ENCODE data around the gene FAM180A. TPM values are rescaled to one million over a fixed set of nuclear protein-coding genes. Genes with fewer than 3 reads are reported as not detected.
A peak's percentile ranks its signal among the peaks of the same experiment; 100 is the strongest.

The FAM180A gene
- total RNA-seq, 2 experiments from 2014 or later: not detected

DNA sequence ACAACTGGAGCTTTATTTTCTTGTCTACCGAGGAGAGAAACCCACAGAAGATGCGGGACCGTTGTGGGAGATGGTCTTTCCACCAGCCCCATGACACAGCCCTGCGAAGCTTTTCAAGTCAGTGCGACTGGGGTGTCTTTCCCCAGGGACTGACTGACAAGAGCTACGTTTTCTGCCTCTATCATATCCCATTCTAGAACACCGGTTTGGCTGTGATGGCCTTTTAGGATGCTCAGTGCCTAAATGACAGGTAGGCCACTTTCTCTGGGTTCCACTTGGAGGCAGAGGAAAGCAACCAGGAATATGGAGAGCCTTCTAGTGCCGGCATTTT is 37.5 kb downstream of the FAM180A start:
- Histone ChIP-seq H3K9me3 (ENCODE audit: low read length) (no peaks in the 10 kb centered on the region), H3K4me3 (ENCODE audit: low read depth, low read length, poor library complexity, severe bottlenecking) (no peak overlapping the region), H3K79me2 (ENCODE audit: insufficient read depth, low read depth, low read length) (no peaks in the 10 kb centered on the region), H2AFZ (ENCODE audit: low read length) (no peak overlapping the region), H3K4me2 (ENCODE audit: low read length) (no peak overlapping the region), H3K9me2 (ENCODE audit: insufficient read depth, low read length) (no peaks in the 10 kb centered on the region), H3K36me3 (ENCODE audit: insufficient read depth, low read length) (no peaks in the 10 kb centered on the region), H3K27ac (ENCODE audit: low read depth, low read length, poor library complexity, severe bottlenecking) (no peak overlapping the region), H3K4me1 (ENCODE audit: insufficient read depth, low read length, poor library complexity, severe bottlenecking) (no peaks in the 10 kb centered on the region), H4K20me1 (ENCODE audit: insufficient read depth, low read length) (no peaks in the 10 kb centered on the region)
- BruUV-seq (replicated peaks): no TSS peak
- no peak for DNase-seq (ENCODE audit: low spot score)
- TF ChIP-seq EZH2phosphoT487 (IDR thresholded peaks at IDR 0.05; ENCODE audit: borderline replicate concordance, low read depth, low read length): no peak
- TF ChIP-seq, protein P1, sequence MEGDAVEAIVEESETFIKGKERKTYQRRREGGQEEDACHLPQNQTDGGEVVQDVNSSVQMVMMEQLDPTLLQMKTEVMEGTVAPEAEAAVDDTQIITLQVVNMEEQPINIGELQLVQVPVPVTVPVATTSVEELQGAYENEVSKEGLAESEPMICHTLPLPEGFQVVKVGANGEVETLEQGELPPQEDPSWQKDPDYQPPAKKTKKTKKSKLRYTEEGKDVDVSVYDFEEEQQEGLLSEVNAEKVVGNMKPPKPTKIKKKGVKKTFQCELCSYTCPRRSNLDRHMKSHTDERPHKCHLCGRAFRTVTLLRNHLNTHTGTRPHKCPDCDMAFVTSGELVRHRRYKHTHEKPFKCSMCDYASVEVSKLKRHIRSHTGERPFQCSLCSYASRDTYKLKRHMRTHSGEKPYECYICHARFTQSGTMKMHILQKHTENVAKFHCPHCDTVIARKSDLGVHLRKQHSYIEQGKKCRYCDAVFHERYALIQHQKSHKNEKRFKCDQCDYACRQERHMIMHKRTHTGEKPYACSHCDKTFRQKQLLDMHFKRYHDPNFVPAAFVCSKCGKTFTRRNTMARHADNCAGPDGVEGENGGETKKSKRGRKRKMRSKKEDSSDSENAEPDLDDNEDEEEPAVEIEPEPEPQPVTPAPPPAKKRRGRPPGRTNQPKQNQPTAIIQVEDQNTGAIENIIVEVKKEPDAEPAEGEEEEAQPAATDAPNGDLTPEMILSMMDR (conservative IDR thresholded peaks at IDR 0.05; ENCODE audit: low read length): peak; percentile 19; the same call in 1 of the 2 replicates
- CTCF ChIA-PET (ENCODE audit: unreplicated experiment): no interaction called here
- POLR2A ChIA-PET: interaction anchor here (1.4 kb wide), 1 partner anchor 30 kb away, joined by 3 read pairs; no protein-coding TSS in a partner anchor
- intact Hi-C loops (cut with micrococcal nuclease; ENCODE audit: unreplicated experiment): loop anchor here (5.0 kb wide), 1 partner anchor 429 kb away; no protein-coding TSS in a partner anchor

DNA sequence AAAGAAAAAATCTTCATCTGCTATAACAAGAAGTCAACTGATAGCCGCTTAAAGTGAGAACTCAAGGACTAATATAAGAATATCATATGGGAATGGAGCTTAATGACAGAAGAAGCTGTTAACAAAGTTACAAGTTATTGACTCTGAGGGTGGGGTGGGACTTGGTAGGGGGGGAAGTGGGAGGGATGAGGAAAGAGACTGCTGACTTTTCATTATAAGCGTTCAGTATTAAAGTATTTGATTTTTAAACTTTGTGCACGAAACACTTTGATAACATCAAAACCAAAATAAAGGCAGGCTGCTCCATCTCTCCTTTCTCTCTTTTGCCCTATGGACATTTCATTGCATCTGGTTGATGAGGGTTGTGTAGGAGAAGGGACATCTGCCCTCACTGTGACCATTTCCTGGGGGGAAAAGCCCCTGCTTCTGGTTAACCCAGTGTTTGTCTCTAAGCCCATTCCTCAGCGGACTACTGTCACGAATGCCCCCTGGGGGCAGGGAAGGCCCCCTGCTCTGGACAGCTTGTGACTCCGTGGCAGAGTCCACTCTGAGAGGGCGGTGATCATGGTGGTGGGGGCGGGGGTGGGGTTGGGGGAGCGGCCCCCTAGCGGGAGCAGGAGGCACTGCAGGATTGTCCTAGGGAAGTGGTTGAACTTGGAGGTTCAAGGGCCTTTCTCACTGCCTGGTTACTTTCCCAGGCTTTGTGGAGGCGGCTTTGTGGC is 38.0 kb downstream of the FAM180A start:
- Histone ChIP-seq H3K36me3 (ENCODE audit: insufficient read depth, low read length) (no peaks in the 10 kb centered on the region), H3K79me2 (ENCODE audit: insufficient read depth, low read depth, low read length) (no peaks in the 10 kb centered on the region), H3K4me2 (ENCODE audit: low read length) (no peak overlapping the region), H3K27ac (ENCODE audit: low read depth, low read length, poor library complexity, severe bottlenecking) (no peak overlapping the region), H3K9me2 (ENCODE audit: insufficient read depth, low read length) (no peaks in the 10 kb centered on the region), H2AFZ (ENCODE audit: low read length) (no peak overlapping the region), H3K9me3 (ENCODE audit: low read length) (no peaks in the 10 kb centered on the region), H3K4me1 (ENCODE audit: insufficient read depth, low read length, poor library complexity, severe bottlenecking) (no peaks in the 10 kb centered on the region), H3K4me3 (ENCODE audit: low read depth, low read length, poor library complexity, severe bottlenecking) (no peak overlapping the region), H4K20me1 (ENCODE audit: insufficient read depth, low read length) (no peaks in the 10 kb centered on the region)
- peak; percentile 27 for DNase-seq (ENCODE audit: low spot score)
- BruUV-seq (replicated peaks): no TSS peak
- no peak for TF ChIP-seq EZH2phosphoT487 (IDR thresholded peaks at IDR 0.05; ENCODE audit: borderline replicate concordance, low read depth, low read length)
- TF ChIP-seq, protein P1 (conservative IDR thresholded peaks at IDR 0.05; ENCODE audit: low read length): peak; percentile 70
- ChIA-PET POLR2A (interaction anchor here (1.4 kb wide), 1 partner anchor 31 kb away, joined by 3 read pairs; no protein-coding TSS in a partner anchor), CTCF (ENCODE audit: unreplicated experiment) (interaction anchor here (0.6 kb wide), 1 partner anchor 456 kb away, joined by 3 read pairs; no protein-coding TSS in a partner anchor)
- intact Hi-C loops (cut with micrococcal nuclease; ENCODE audit: unreplicated experiment): loop anchor here (5.0 kb wide), 1 partner anchor 428 kb away; no protein-coding TSS in a partner anchor

DNA sequence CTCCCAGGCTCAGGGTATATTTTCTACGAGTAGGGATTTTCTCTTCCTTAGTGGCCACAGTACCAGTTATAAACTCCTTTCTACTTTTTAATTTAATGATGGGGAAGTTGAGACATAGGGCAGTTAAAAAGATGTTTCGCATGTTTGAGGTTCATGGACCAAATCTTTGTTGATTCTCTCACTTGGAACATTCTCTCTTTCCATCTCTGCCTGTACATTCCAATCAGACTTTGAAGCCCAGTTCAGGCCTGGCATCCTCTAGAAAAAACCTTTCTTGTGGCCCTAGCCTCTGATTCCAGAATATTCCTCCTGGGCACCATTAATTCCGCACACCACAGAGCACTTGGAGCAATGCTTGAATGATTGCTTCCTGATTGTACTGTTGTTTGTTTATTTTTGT is 39.1 kb downstream of the FAM180A start:
- POLR2A ChIA-PET: no interaction called here
- CTCF ChIA-PET (ENCODE audit: unreplicated experiment): no interaction called here
- Histone ChIP-seq H3K4me3 (ENCODE audit: low read depth, low read length, poor library complexity, severe bottlenecking) (no peak overlapping the region), H3K9me3 (ENCODE audit: low read length) (no peaks in the 10 kb centered on the region), H3K36me3 (ENCODE audit: insufficient read depth, low read length) (no peaks in the 10 kb centered on the region), H2AFZ (ENCODE audit: low read length) (no peak overlapping the region), H3K4me1 (ENCODE audit: insufficient read depth, low read length, poor library complexity, severe bottlenecking) (no peaks in the 10 kb centered on the region), H4K20me1 (ENCODE audit: insufficient read depth, low read length) (no peaks in the 10 kb centered on the region), H3K4me2 (ENCODE audit: low read length) (no peak overlapping the region), H3K27ac (ENCODE audit: low read depth, low read length, poor library complexity, severe bottlenecking) (no peak overlapping the region), H3K79me2 (ENCODE audit: insufficient read depth, low read depth, low read length) (no peaks in the 10 kb centered on the region), H3K9me2 (ENCODE audit: insufficient read depth, low read length) (no peaks in the 10 kb centered on the region)
- intact Hi-C loops (cut with micrococcal nuclease; ENCODE audit: unreplicated experiment): no loop called here
- no TSS peak for BruUV-seq (replicated peaks)
- TF ChIP-seq EZH2phosphoT487 (IDR thresholded peaks at IDR 0.05; ENCODE audit: borderline replicate concordance, low read depth, low read length): no peak
- TF ChIP-seq, protein P1 (conservative IDR thresholded peaks at IDR 0.05; ENCODE audit: low read length): no peak
- DNase-seq (ENCODE audit: low spot score): no peak
